HL-60 (cell line): Measurements from ENCODE around the gene C6orf120.
A peak's percentile ranks its signal among the peaks of the same experiment; 100 is the strongest.

Experiments used
- DNase-seq, 2 experiments: peaks; one replicate each; pipeline ENCODE4 v3.0.0-alpha.2; 2010 to 2020; ENCODE audit warnings: low read depth in 1 of 2, low spot score in 1 of 2
- H3K27ac ChIP-seq: fragments of 250-450 bp; sonication (Bioruptor Pico); replicated peaks from 2 replicates; pipeline ENCODE4 v1.5.1; 2020; ENCODE audit warnings: mild to moderate bottlenecking, moderate library complexity
- H3K27me3 ChIP-seq: fragments of 250-450 bp; sonication (Bioruptor Pico); 2 replicates; pipeline ENCODE4 v1.5.1; 2021; ENCODE audit warnings: mild to moderate bottlenecking, moderate library complexity; ENCODE audit not compliant: insufficient read depth, poor library complexity, severe bottlenecking
- H3K4me3 ChIP-seq: replicated peaks from 2 replicates; pipeline ENCODE4 v1.5.1; 2011; ENCODE audit warnings: mild to moderate bottlenecking, control low read depth, low read length; ENCODE audit not compliant: insufficient read depth
- GABPA ChIP-seq: IDR thresholded peaks from 2 replicates; pipeline ENCODE4 v1.6.1; 2012; ENCODE audit warnings: low read depth
- POLR2AphosphoS5 ChIP-seq: IDR thresholded peaks from 2 replicates; pipeline ENCODE4 v1.6.1; 2012; ENCODE audit warnings: low read depth
- SPI1 ChIP-seq: IDR thresholded peaks from 2 replicates; pipeline ENCODE4 v1.6.1; 2012; ENCODE audit warnings: low read depth, mild to moderate bottlenecking, borderline replicate concordance
- long read RNA-seq: library from polyadenylated mRNA; unstranded; transcript quantifications from one replicate; pipeline ENCODE4 v2.0.0, GENCODE V29; 2020
- TF ChIP-seq, protein P1 (sequence below): IDR thresholded peaks from 2 replicates; pipeline ENCODE4 v1.6.1; 2012; ENCODE audit warnings: low read depth; ENCODE audit not compliant: insufficient replicate concordance
- TF ChIP-seq, protein P2 (sequence below): IDR thresholded peaks from one replicate; pipeline ENCODE4 v1.5.1; 2011; ENCODE audit warnings: low read length, control low read depth, inconsistent platforms; ENCODE audit not compliant: insufficient read depth

C6orf120 gene
- long read RNA-seq, transcript C6orf120-201 (1 exons, 2,667 nt), result major isoform, 198 of 201 reads
- long read RNA-seq, partial matches to known transcripts, result 0 of 201 reads
- long read RNA-seq, other reads (novel, unspliced or antisense), result 3 of 201 reads

DNA sequence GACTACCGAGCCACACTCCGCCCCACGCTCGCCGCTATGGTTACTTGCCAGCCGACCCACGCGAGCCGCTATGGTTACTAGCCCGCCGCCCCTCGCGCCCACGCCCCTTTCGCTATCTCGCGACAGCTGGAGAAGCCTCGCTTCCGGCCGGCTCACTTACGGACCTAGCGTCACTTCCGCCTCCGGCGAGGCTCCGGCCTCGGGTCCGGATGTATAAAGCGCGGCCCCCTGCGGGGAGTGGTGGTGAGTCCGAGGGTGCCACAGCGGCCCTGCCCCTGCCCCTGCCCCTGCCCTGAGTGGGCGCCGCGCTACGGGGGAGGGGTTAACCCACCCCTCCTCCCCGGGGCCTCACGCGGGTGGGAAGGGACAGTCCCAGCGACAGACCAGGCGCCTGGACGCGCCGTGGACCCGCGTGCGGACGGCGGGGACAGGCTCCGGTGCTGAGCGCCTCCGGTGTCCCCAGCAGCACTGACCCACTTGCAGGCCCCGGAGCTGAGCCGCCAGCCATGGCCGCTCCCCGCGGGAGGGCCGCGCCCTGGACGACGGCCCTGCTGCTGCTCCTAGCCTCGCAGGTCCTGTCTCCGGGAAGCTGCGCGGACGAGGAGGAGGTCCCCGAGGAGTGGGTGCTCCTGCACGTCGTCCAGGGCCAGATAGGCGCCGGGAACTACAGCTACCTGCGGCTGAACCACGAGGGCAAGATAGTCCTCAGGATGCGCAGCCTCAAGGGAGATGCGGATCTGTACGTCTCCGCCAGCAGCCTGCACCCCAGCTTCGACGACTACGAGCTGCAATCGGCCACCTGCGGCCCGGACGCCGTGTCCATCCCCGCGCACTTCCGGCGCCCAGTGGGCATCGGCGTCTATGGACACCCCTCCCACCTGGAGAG lies at the start of gene C6orf120, which contains the start of gene WDR27:
TSS of gene C6orf120 (plus strand) at position 173 of the 886 bp plus-strand sequence. CDS start at position 507, 334 bp downstream.
TSS of gene WDR27 (minus strand) at position 76 of the 886 bp plus-strand sequence. CDS start 13,024 bp downstream, outside the sequence.
- no peaks in the 10 kb centered on the region for H3K27me3 ChIP-seq
- peak; percentile 89 for TF ChIP-seq GABPA
- TF ChIP-seq POLR2AphosphoS5, result peak; percentile 90
- TF ChIP-seq, protein P1, sequence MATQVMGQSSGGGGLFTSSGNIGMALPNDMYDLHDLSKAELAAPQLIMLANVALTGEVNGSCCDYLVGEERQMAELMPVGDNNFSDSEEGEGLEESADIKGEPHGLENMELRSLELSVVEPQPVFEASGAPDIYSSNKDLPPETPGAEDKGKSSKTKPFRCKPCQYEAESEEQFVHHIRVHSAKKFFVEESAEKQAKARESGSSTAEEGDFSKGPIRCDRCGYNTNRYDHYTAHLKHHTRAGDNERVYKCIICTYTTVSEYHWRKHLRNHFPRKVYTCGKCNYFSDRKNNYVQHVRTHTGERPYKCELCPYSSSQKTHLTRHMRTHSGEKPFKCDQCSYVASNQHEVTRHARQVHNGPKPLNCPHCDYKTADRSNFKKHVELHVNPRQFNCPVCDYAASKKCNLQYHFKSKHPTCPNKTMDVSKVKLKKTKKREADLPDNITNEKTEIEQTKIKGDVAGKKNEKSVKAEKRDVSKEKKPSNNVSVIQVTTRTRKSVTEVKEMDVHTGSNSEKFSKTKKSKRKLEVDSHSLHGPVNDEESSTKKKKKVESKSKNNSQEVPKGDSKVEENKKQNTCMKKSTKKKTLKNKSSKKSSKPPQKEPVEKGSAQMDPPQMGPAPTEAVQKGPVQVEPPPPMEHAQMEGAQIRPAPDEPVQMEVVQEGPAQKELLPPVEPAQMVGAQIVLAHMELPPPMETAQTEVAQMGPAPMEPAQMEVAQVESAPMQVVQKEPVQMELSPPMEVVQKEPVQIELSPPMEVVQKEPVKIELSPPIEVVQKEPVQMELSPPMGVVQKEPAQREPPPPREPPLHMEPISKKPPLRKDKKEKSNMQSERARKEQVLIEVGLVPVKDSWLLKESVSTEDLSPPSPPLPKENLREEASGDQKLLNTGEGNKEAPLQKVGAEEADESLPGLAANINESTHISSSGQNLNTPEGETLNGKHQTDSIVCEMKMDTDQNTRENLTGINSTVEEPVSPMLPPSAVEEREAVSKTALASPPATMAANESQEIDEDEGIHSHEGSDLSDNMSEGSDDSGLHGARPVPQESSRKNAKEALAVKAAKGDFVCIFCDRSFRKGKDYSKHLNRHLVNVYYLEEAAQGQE, result no peak
- DNase-seq, result peak; percentile 94 to 96
- peak within 1 kb of the TSS; percentile 94 for H3K4me3 ChIP-seq
- H3K27ac ChIP-seq, result peak within 1 kb of the TSS; percentile 88

DNA sequence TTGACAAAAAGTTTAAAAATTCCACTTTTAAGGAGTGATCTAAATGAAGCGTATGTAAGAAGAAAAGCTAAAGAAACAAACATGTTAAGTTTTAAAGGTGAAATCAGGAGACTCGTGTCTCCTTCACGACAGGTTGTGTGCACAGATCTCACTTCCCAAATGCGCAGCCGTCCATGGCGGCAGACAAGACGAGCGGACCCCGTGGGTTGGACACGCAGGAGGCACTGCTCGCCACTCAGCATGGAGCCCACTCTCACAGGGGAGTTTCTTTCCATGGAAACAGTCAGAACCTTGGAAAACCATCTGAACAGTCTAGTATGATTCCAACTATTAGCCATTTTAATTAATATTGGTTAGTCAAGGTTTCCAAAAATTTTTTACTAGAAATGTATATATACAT lies 49.0 kb upstream of the C6orf120 start:
- Histone ChIP-seq H3K4me3 (no peak overlapping the region), H3K27ac (no peak overlapping the region), H3K27me3 (no peaks in the 10 kb centered on the region)
- DNase-seq, result no peak
- TF ChIP-seq, protein P2, sequence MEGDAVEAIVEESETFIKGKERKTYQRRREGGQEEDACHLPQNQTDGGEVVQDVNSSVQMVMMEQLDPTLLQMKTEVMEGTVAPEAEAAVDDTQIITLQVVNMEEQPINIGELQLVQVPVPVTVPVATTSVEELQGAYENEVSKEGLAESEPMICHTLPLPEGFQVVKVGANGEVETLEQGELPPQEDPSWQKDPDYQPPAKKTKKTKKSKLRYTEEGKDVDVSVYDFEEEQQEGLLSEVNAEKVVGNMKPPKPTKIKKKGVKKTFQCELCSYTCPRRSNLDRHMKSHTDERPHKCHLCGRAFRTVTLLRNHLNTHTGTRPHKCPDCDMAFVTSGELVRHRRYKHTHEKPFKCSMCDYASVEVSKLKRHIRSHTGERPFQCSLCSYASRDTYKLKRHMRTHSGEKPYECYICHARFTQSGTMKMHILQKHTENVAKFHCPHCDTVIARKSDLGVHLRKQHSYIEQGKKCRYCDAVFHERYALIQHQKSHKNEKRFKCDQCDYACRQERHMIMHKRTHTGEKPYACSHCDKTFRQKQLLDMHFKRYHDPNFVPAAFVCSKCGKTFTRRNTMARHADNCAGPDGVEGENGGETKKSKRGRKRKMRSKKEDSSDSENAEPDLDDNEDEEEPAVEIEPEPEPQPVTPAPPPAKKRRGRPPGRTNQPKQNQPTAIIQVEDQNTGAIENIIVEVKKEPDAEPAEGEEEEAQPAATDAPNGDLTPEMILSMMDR, result no peak
- TF ChIP-seq SPI1, result no peak
- TF ChIP-seq GABPA, result no peak
- TF ChIP-seq POLR2AphosphoS5, result no peak
- TF ChIP-seq, protein P1, result no peak

DNA sequence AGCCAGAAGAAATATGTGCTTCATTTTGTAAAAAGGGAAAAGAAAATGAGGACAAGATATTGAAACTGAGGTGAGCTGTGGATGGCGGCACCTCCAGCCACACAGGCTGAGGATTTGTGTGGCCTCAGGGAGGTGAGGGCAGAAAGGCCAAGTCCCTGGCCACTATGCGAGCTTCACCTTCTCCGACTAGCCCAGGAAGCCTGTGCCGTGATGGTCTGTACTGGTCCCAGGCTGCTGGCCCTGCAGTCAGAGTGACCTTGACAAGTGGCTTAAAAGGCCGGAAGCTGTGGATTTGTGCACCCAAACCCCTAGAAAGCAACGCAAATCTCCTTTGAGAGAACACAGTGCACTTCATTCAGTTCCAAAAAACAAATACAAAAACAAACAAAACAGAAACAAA lies 48.2 kb upstream of the C6orf120 start:
- Histone ChIP-seq H3K4me3 (no peak overlapping the region), H3K27me3 (no peaks in the 10 kb centered on the region), H3K27ac (no peak overlapping the region)
- TF ChIP-seq SPI1, result no peak
- TF ChIP-seq, protein P2, result no peak
- TF ChIP-seq POLR2AphosphoS5, result no peak
- TF ChIP-seq, protein P1, result no peak
- TF ChIP-seq GABPA, result no peak
- DNase-seq, result no peak
